Measurements from ENCODE around the gene TREM2.

Gene TREM2

DNA sequence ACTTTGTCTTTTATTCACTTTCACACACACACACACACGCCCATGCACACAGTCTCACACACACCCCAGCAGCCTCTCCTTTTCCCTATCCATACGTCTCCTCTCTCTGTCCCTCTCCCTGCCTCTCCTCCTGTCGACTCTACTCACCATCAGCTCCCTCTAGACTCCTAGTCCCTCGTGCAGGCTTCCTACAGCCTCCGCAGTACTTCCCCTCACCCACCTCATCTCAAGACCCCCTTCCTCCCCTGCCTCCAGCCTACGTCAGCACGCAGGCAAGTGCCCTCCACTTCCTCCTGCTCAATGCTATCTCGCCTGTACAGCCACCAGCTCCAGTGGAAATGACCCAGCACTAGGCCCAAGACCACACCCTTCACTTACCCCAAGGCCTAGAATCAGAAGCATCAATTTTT is 38.9 kb upstream of the TREM2 start:
- no CpG with 5 or more reads among the region's 8 CpGs for WGBS, 2 donors (ENCODE audit: extremely low coverage in 2 of 2, insufficient read length in 2 of 2, insufficient replicate concordance in 1 of 2)
- no peak overlapping the region for H3K9ac ChIP-seq (ENCODE audit: low read depth, low read length, poor library complexity)
- no peaks in the 10 kb centered on the region for H3K27me3 ChIP-seq (ENCODE audit: control insufficient read depth in 3 of 3, insufficient read depth in 3 of 3, low read depth in 1 of 3, low read length in 3 of 3)
- H3K79me1 ChIP-seq (ENCODE audit: low read depth, low read length) = no peaks in the 10 kb centered on the region
- H3K27ac ChIP-seq (replicated peaks; ENCODE audit: low read length) = no peak overlapping the region
- H3K9me3 ChIP-seq (replicated peaks in 1 of 2; ENCODE audit: control insufficient read depth in 2 of 2, insufficient read depth in 1 of 2, low read depth in 1 of 2, low read length in 2 of 2) = no peaks in the 10 kb centered on the region
- H4K91ac ChIP-seq (ENCODE audit: low read depth, low read length, poor library complexity) = peak overlapping the region; percentile 79
- H2BK5ac ChIP-seq (ENCODE audit: low read length) = no peak overlapping the region
- H2AFZ ChIP-seq (ENCODE audit: low read length) = no peak overlapping the region
- H2BK12ac ChIP-seq (ENCODE audit: low read length) = no peak overlapping the region
- DNase-seq (ENCODE audit: low spot score) = no peak
- H4K8ac ChIP-seq (ENCODE audit: low read depth, low read length) = no peak overlapping the region
- H3K4ac ChIP-seq (ENCODE audit: low read length) = no peak overlapping the region
- peak overlapping the region; percentile 58 for H3K23ac ChIP-seq (ENCODE audit: low read depth, low read length, poor library complexity)
- no peak overlapping the region for H3K4me3 ChIP-seq (ENCODE audit: low read length in 2 of 2)
- no peak overlapping the region for H3K4me2 ChIP-seq (ENCODE audit: insufficient read depth, low read length, poor library complexity, severe bottlenecking)
- no peak overlapping the region for H2AK5ac ChIP-seq (ENCODE audit: low read depth, low read length)
- no peak overlapping the region for H2BK120ac ChIP-seq (ENCODE audit: low read depth, low read length)
- H3K14ac ChIP-seq (ENCODE audit: low read length) = no peak overlapping the region
- peak overlapping the region; percentile 11 for H3K18ac ChIP-seq (ENCODE audit: low read length)
- no peaks in the 10 kb centered on the region for H3K36me3 ChIP-seq (replicated peaks in 1 of 2; ENCODE audit: control insufficient read depth in 2 of 2, insufficient read depth in 2 of 2, low read length in 2 of 2)
- no peak overlapping the region for H2BK15ac ChIP-seq (ENCODE audit: low read length)
- peaks cover 0 to 8% of the 10 kb centered on the region in 2 donors for H3K4me1 ChIP-seq (ENCODE audit: control insufficient read depth in 2 of 2, insufficient read depth in 1 of 2, low read depth in 1 of 2, low read length in 2 of 2)

DNA sequence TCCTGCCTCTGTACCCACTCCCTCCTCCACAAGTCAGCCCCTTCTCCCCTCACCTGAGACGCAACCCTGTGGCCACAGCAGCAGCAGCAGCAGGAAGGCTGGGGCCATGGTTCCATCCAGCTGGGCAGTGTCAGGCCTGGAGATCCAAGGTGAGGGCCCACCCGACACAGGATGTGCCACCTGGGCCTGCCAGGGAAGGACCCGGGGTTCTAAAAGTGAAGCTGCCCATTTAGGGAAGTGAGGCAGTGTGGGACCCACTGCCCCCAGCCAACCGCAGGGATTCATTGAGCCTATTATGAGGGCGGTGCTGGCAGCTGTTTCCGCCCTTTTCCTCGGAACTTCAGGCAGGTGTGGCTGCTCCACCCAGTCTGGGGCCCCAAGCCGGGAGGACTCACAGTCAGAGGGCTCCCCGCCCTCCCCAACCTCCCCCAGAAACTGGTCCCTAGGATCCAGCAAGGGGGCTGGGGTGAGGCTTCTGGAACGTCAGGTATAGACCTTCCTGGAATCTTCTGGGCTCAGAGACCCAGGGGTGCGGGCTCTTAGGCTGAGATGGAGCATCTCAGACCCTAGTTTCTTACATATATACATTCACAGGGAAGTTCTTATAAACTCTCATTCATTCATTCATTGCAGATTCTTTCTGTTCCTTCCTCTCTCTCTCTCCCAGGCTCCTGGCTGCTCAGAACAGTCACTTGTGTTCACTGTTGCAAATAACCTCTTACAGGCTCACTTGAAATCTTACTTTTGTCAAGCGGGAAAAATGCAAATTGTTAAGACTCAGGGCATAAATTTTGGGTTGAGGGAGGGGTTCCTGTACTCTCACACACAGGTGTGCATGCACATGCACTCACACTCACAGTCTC is 38.2 kb upstream of the TREM2 start, which contains the start of gene TREML2:
TSS of gene TREML2 (minus strand) at position 249 of the 863 bp plus-strand sequence. CDS start at position 108, 141 bp downstream.
- H2AFZ ChIP-seq (ENCODE audit: low read length) = peak within 1 kb of the TSS; percentile 64
- H3K23ac ChIP-seq (ENCODE audit: low read depth, low read length, poor library complexity) = peak within 1 kb of the TSS; percentile 58
- H2BK120ac ChIP-seq (ENCODE audit: low read depth, low read length) = no peak within 1 kb of the TSS
- no peak within 1 kb of the TSS for H2AK5ac ChIP-seq (ENCODE audit: low read depth, low read length)
- H2BK12ac ChIP-seq (ENCODE audit: low read length) = no peak within 1 kb of the TSS
- peak within 1 kb of the TSS; percentile 11 for H3K18ac ChIP-seq (ENCODE audit: low read length)
- no peak within 1 kb of the TSS for H3K4me2 ChIP-seq (ENCODE audit: insufficient read depth, low read length, poor library complexity, severe bottlenecking)
- no peaks in the 10 kb centered on the region for H3K79me1 ChIP-seq (ENCODE audit: low read depth, low read length)
- no peaks in the 10 kb centered on the region for H3K9me3 ChIP-seq (replicated peaks in 1 of 2; ENCODE audit: control insufficient read depth in 2 of 2, insufficient read depth in 1 of 2, low read depth in 1 of 2, low read length in 2 of 2)
- H2BK5ac ChIP-seq (ENCODE audit: low read length) = no peak within 1 kb of the TSS
- H3K9ac ChIP-seq (ENCODE audit: low read depth, low read length, poor library complexity) = no peak within 1 kb of the TSS
- no peak within 1 kb of the TSS for H3K4ac ChIP-seq (ENCODE audit: low read length)
- H3K4me1 ChIP-seq (ENCODE audit: control insufficient read depth in 2 of 2, insufficient read depth in 1 of 2, low read depth in 1 of 2, low read length in 2 of 2) = peaks cover 0 to 8% of the 10 kb centered on the region in 2 donors
- H4K91ac ChIP-seq (ENCODE audit: low read depth, low read length, poor library complexity) = peak within 1 kb of the TSS; percentile 79
- no peaks in the 10 kb centered on the region for H3K27me3 ChIP-seq (ENCODE audit: control insufficient read depth in 3 of 3, insufficient read depth in 3 of 3, low read depth in 1 of 3, low read length in 3 of 3)
- H3K4me3 ChIP-seq (ENCODE audit: low read length in 2 of 2) = no peak within 1 kb of the TSS
- H2BK15ac ChIP-seq (ENCODE audit: low read length) = no peak within 1 kb of the TSS
- no peaks in the 10 kb centered on the region for H3K36me3 ChIP-seq (replicated peaks in 1 of 2; ENCODE audit: control insufficient read depth in 2 of 2, insufficient read depth in 2 of 2, low read length in 2 of 2)
- DNase-seq (ENCODE audit: low spot score) = no peak
- H3K14ac ChIP-seq (ENCODE audit: low read length) = peak within 1 kb of the TSS; percentile 72
- peak within 1 kb of the TSS; percentile 25 for H4K8ac ChIP-seq (ENCODE audit: low read depth, low read length)
- no peak within 1 kb of the TSS for H3K27ac ChIP-seq (replicated peaks; ENCODE audit: low read length)
- no CpG with 5 or more reads among the region's 12 CpGs for WGBS, 2 donors (ENCODE audit: extremely low coverage in 2 of 2, insufficient read length in 2 of 2, insufficient replicate concordance in 1 of 2)

DNA sequence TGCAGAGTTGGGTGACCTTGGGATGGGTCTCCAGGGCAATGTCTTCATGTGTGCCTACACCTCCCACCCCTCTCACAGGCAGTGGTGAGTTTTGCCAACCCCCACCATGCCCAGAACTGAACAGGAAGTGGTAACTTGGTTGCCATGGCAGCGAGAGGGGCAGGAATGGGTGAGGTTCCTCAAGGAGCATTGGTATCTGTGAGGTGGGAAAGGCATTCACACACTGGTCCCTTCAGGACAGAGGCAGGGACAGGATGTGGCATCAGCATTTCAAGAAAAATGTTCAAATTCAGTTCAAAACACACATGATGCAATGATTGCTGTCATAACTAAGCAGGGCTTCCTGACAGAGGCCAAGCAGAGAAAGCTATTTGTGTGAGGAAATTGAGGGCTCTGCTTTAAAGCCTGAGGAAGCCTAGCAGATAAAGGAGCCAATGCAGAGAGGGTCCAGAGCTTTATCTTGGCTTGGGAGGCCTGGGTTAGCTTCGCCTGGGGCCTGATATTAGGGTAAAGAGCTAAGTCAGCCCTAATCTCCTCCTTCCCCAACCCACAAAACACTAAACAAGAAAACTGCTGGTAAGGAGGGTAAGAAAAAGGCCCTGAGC is 37.5 kb upstream of the TREM2 start:
- no peaks in the 10 kb centered on the region for H3K27me3 ChIP-seq (ENCODE audit: control insufficient read depth in 3 of 3, insufficient read depth in 3 of 3, low read depth in 1 of 3, low read length in 3 of 3)
- H3K36me3 ChIP-seq (replicated peaks in 1 of 2; ENCODE audit: control insufficient read depth in 2 of 2, insufficient read depth in 2 of 2, low read length in 2 of 2) = no peaks in the 10 kb centered on the region
- H3K4me3 ChIP-seq (ENCODE audit: low read length in 2 of 2) = no peak overlapping the region
- H3K23ac ChIP-seq (ENCODE audit: low read depth, low read length, poor library complexity) = no peak overlapping the region
- no peak for DNase-seq (ENCODE audit: low spot score)
- no peak overlapping the region for H2AK5ac ChIP-seq (ENCODE audit: low read depth, low read length)
- no peak overlapping the region for H3K18ac ChIP-seq (ENCODE audit: low read length)
- no peak overlapping the region for H3K27ac ChIP-seq (replicated peaks; ENCODE audit: low read length)
- H3K9me3 ChIP-seq (replicated peaks in 1 of 2; ENCODE audit: control insufficient read depth in 2 of 2, insufficient read depth in 1 of 2, low read depth in 1 of 2, low read length in 2 of 2) = no peaks in the 10 kb centered on the region
- H2BK120ac ChIP-seq (ENCODE audit: low read depth, low read length) = no peak overlapping the region
- H3K79me1 ChIP-seq (ENCODE audit: low read depth, low read length) = no peaks in the 10 kb centered on the region
- peak overlapping the region; percentile 25 for H4K8ac ChIP-seq (ENCODE audit: low read depth, low read length)
- WGBS, 2 donors (ENCODE audit: extremely low coverage in 2 of 2, insufficient read length in 2 of 2, insufficient replicate concordance in 1 of 2) = no CpG with 5 or more reads among the region's 2 CpGs
- H3K4ac ChIP-seq (ENCODE audit: low read length) = no peak overlapping the region
- H2BK12ac ChIP-seq (ENCODE audit: low read length) = no peak overlapping the region
- H4K91ac ChIP-seq (ENCODE audit: low read depth, low read length, poor library complexity) = no peak overlapping the region
- H3K9ac ChIP-seq (ENCODE audit: low read depth, low read length, poor library complexity) = no peak overlapping the region
- peak overlapping the region; percentile 72 for H3K14ac ChIP-seq (ENCODE audit: low read length)
- peaks cover 0 to 8% of the 10 kb centered on the region in 2 donors for H3K4me1 ChIP-seq (ENCODE audit: control insufficient read depth in 2 of 2, insufficient read depth in 1 of 2, low read depth in 1 of 2, low read length in 2 of 2)
- no peak overlapping the region for H2BK5ac ChIP-seq (ENCODE audit: low read length)
- H2BK15ac ChIP-seq (ENCODE audit: low read length) = no peak overlapping the region
- H2AFZ ChIP-seq (ENCODE audit: low read length) = peak overlapping the region; percentile 64
- no peak overlapping the region for H3K4me2 ChIP-seq (ENCODE audit: insufficient read depth, low read length, poor library complexity, severe bottlenecking)

Measured in neuronal stem cell (in vitro differentiated cells).